Loucy (cell line): ENCODE measurements around the gene XRCC3.
A peak's percentile ranks its signal among the peaks of the same experiment; 100 is the strongest.

Experiments used
- H2AFZ ChIP-seq: fragments of 200-600 bp; sonication (generic); 2 replicates; pipeline ENCODE4 v1.6.0; 2016; ENCODE audit warnings: antibody characterized with exemption, mild to moderate bottlenecking, low read length, moderate library complexity
- H3F3A ChIP-seq: fragments of 200-600 bp; 2 replicates; pipeline ENCODE4 v1.6.0; 2016; ENCODE audit warnings: antibody characterized with exemption, low read depth, mild to moderate bottlenecking
- H3K27me3 ChIP-seq: fragments of 200-600 bp; sonication (generic); 2 replicates; pipeline ENCODE4 v1.6.1; 2014; ENCODE audit warnings: low read length, mild to moderate bottlenecking; ENCODE audit not compliant: insufficient read depth, poor library complexity, severe bottlenecking
- H3K36me3 ChIP-seq: fragments of 200-600 bp; sonication (generic); 2 replicates; pipeline ENCODE4 v1.6.1; 2016; ENCODE audit warnings: low read length; ENCODE audit not compliant: insufficient read depth
- H3K4me1 ChIP-seq: fragments of 200-600 bp; sonication (generic); 2 replicates; pipeline ENCODE4 v1.5.1; 2014; ENCODE audit warnings: low read length, mild to moderate bottlenecking; ENCODE audit not compliant: insufficient read depth, poor library complexity, severe bottlenecking
- H3K4me2 ChIP-seq: fragments of 200-600 bp; sonication (generic); 2 replicates; pipeline ENCODE4 v1.6.0; 2014; ENCODE audit warnings: antibody characterized with exemption, low read length, low read depth, mild to moderate bottlenecking; ENCODE audit not compliant: poor library complexity, severe bottlenecking
- H3K4me3 ChIP-seq: fragments of 200-600 bp; sonication (generic); 2 replicates; pipeline ENCODE4 v1.5.1; 2014; ENCODE audit warnings: low read length, mild to moderate bottlenecking, mixed read lengths; ENCODE audit not compliant: poor library complexity, severe bottlenecking
- H3K79me2 ChIP-seq: fragments of 200-600 bp; sonication (generic); 2 replicates; pipeline ENCODE4 v1.6.1; 2014; ENCODE audit warnings: low read length; ENCODE audit not compliant: insufficient read depth
- H3K9ac ChIP-seq: fragments of 200-600 bp; sonication (generic); 2 replicates; pipeline ENCODE4 v1.6.0; 2014; ENCODE audit warnings: mild to moderate bottlenecking, low read depth, low read length, moderate library complexity; ENCODE audit not compliant: poor library complexity, severe bottlenecking
- H3K9me2 ChIP-seq: fragments of 200-600 bp; sonication (generic); replicated peaks from 2 replicates; pipeline ENCODE4 v1.6.1; 2016; ENCODE audit warnings: low read depth, low read length, mixed read lengths
- H3K9me3 ChIP-seq: fragments of 200-600 bp; sonication (generic); 2 replicates; pipeline ENCODE4 v1.6.1; 2014; ENCODE audit warnings: mild to moderate bottlenecking, antibody characterized with exemption, low read length, low read depth; ENCODE audit not compliant: insufficient read depth
- H4K20me1 ChIP-seq: fragments of 200-600 bp; sonication (generic); 2 replicates; pipeline ENCODE4 v1.6.0; 2014; ENCODE audit warnings: antibody characterized with exemption, low read length, mild to moderate bottlenecking; ENCODE audit not compliant: insufficient read depth, poor library complexity, severe bottlenecking
- CTCF ChIP-seq: fragments of 200-600 bp; sonication (generic); conservative IDR thresholded peaks from 2 replicates; pipeline ENCODE4 v1.5.1; 2014; ENCODE audit warnings: mild to moderate bottlenecking, antibody characterized with exemption, low read length
- EZH2phosphoT487 ChIP-seq: fragments of 200-600 bp; IDR thresholded peaks from 2 replicates; pipeline ENCODE4 v1.6.1; 2018; ENCODE audit warnings: antibody characterized with exemption, mild to moderate bottlenecking, moderate library complexity, borderline replicate concordance

The XRCC3 gene

GRCh38 chr14:103748534-103748857, 33.2 kb upstream of the XRCC3 start:
- TF ChIP-seq EZH2phosphoT487 (no peak), CTCF (no peak)
- no peak overlapping the region for H2AFZ ChIP-seq
- peak overlapping the region; percentile 48 for H3K4me2 ChIP-seq
- no peaks in the 10 kb centered on the region for H3K9me3 ChIP-seq
- no peaks in the 10 kb centered on the region for H4K20me1 ChIP-seq
- H3K9me2 ChIP-seq = no peaks in the 10 kb centered on the region
- no peak overlapping the region for H3K9ac ChIP-seq
- H3K79me2 ChIP-seq = no peaks in the 10 kb centered on the region
- peaks cover 9% of the 10 kb centered on the region for H3K36me3 ChIP-seq
- no peaks in the 10 kb centered on the region for H3F3A ChIP-seq
- H3K27me3 ChIP-seq = no peaks in the 10 kb centered on the region
- no peak overlapping the region for H3K4me3 ChIP-seq
- H3K4me1 ChIP-seq = peaks cover 10% of the 10 kb centered on the region

- no peaks in the 10 kb centered on the region for H3K27me3 ChIP-seq
- H3F3A ChIP-seq = no peaks in the 10 kb centered on the region
- H3K9me2 ChIP-seq = no peaks in the 10 kb centered on the region
- H3K36me3 ChIP-seq = peaks cover 7% of the 10 kb centered on the region
- no peaks in the 10 kb centered on the region for H3K9me3 ChIP-seq
- no peak overlapping the region for H3K4me3 ChIP-seq
- H3K79me2 ChIP-seq = no peaks in the 10 kb centered on the region
- H4K20me1 ChIP-seq = no peaks in the 10 kb centered on the region
- TF ChIP-seq EZH2phosphoT487 = no peak
- no peak for TF ChIP-seq CTCF
- H2AFZ ChIP-seq = no peak overlapping the region
- H3K4me2 ChIP-seq = no peak overlapping the region
- peaks cover 10% of the 10 kb centered on the region for H3K4me1 ChIP-seq
- no peak overlapping the region for H3K9ac ChIP-seq
Measured at GRCh38 chr14:103746701-103747100, 31.4 kb upstream of the XRCC3 start.

GRCh38 chr14:103745424-103745823, 30.2 kb upstream of the XRCC3 start:
- Histone ChIP-seq H3K9me2 (no peaks in the 10 kb centered on the region), H3K4me2 (no peak overlapping the region), H3K36me3 (no peaks in the 10 kb centered on the region; the same call in 1 of the 2 replicates), H2AFZ (no peak overlapping the region), H3F3A (no peaks in the 10 kb centered on the region), H3K9ac (no peak overlapping the region), H3K4me1 (peaks cover 10% of the 10 kb centered on the region), H3K4me3 (no peak overlapping the region), H3K9me3 (no peaks in the 10 kb centered on the region), H3K79me2 (no peaks in the 10 kb centered on the region), H4K20me1 (no peaks in the 10 kb centered on the region), H3K27me3 (no peaks in the 10 kb centered on the region)
- TF ChIP-seq CTCF (no peak), EZH2phosphoT487 (no peak)
